Dermis blood vessel endothelial cell (primary cell): Measurements from ENCODE around the gene CX3CR1. TPM values are rescaled to one million over a fixed set of nuclear protein-coding genes. Genes with fewer than 3 reads are reported as not detected.

Experiments used
- DNase-seq: peaks from one replicate; pipeline ENCODE4 v3.0.0; 2010
- total RNA-seq: library from RNA; depleted of rRNA; stranded (reverse); fragments of >200 nt; gene quantifications from 2 replicates; pipeline ENCODE4 v1.2.3, GENCODE V29; 2014

CX3CR1 gene
- total RNA-seq, 1 donor from 2014 or later, result not detected

- peak; percentile 56 for DNase-seq
These were observed 10.4 kb upstream of the CX3CR1 start for GRCh38 chr3:39290255-39290654.

- no peak for DNase-seq
These were observed 9.3 kb upstream of the CX3CR1 start for GRCh38 chr3:39289107-39289506.

GRCh38 chr3:39288300-39288808, 8.5 kb upstream of the CX3CR1 start:
- DNase-seq, result peak; percentile 91

- no peak for DNase-seq
These were observed 7.7 kb upstream of the CX3CR1 start for GRCh38 chr3:39287216-39288164.

- DNase-seq, result no peak
These were observed 6.9 kb upstream of the CX3CR1 start for GRCh38 chr3:39286771-39287170.

- DNase-seq, result no peak
These were observed 5.5 kb upstream of the CX3CR1 start for GRCh38 chr3:39285332-39285731.

GRCh38 chr3:39284457-39284881, 4.6 kb upstream of the CX3CR1 start:
- peak; percentile 40 for DNase-seq

- DNase-seq, result no peak
These were observed 2.2 kb upstream of the CX3CR1 start for GRCh38 chr3:39282057-39282456.

- no peak for DNase-seq
These were observed 1.7 kb upstream of the CX3CR1 start for GRCh38 chr3:39281533-39281932.

- DNase-seq, result no peak
These were observed 735 bp upstream of the CX3CR1 start for GRCh38 chr3:39280571-39280970.

GRCh38 chr3:39278616-39278935, 1.3 kb downstream of the CX3CR1 start:
- DNase-seq, result no peak

GRCh38 chr3:39277893-39278615, 1.8 kb downstream of the CX3CR1 start:
- DNase-seq, result no peak

- no peak for DNase-seq
These were observed 3.1 kb downstream of the CX3CR1 start for GRCh38 chr3:39276746-39277145.

GRCh38 chr3:39275963-39276593, 3.8 kb downstream of the CX3CR1 start:
- DNase-seq, result no peak

- DNase-seq, result no peak
These were observed 4.8 kb downstream of the CX3CR1 start for GRCh38 chr3:39275052-39275451.

- DNase-seq, result no peak
These were observed 6.7 kb downstream of the CX3CR1 start for GRCh38 chr3:39273119-39273518.

- DNase-seq, result no peak
These were observed 7.6 kb downstream of the CX3CR1 start for GRCh38 chr3:39272191-39272590.

GRCh38 chr3:39271363-39271914, 8.4 kb downstream of the CX3CR1 start:
- no peak for DNase-seq

- no peak for DNase-seq
These were observed 10.3 kb downstream of the CX3CR1 start for GRCh38 chr3:39269528-39269927.

GRCh38 chr3:39268549-39268900, 11.3 kb downstream of the CX3CR1 start:
- DNase-seq, result no peak

GRCh38 chr3:39267631-39268548, 11.9 kb downstream of the CX3CR1 start:
- DNase-seq, result no peak

- DNase-seq, result no peak
These were observed 15.8 kb downstream of the CX3CR1 start for GRCh38 chr3:39264053-39264452.
